Neural cell (in vitro differentiated cells): Measurements from ENCODE around the gene CRYZL1. TPM values are rescaled to one million over a fixed set of nuclear protein-coding genes. Genes with fewer than 3 reads are reported as not detected.

Experiments used
- H2AFZ ChIP-seq: fragments of 200-600, 300-800 bp; sonication (generic), shearing (Covaris generic); 2 replicates; pipeline ENCODE4 v1.6.0; 2014; ENCODE audit warnings: low read depth, mild to moderate bottlenecking, antibody characterized with exemption, low read length, moderate library complexity
- H3F3A ChIP-seq: fragments of 200-600 bp; shearing (Covaris generic); 2 replicates; pipeline ENCODE4 v1.6.1; 2016; ENCODE audit warnings: mild to moderate bottlenecking, moderate library complexity, mixed read lengths, antibody characterized with exemption, low read length; ENCODE audit not compliant: insufficient read depth, poor library complexity, severe bottlenecking
- H3K27ac ChIP-seq: fragments of 200-600, 300-800 bp; sonication (generic), shearing (Covaris generic); 2 replicates; pipeline ENCODE4 v1.5.1; 2014; ENCODE audit warnings: mild to moderate bottlenecking, low read length, moderate library complexity
- H3K27me3 ChIP-seq: fragments of 300-800, 200-600 bp; sonication (generic), shearing (Covaris generic); 2 replicates; pipeline ENCODE4 v1.6.0; 2014; ENCODE audit warnings: mild to moderate bottlenecking, low read depth, low read length, moderate library complexity; ENCODE audit not compliant: insufficient read depth
- H3K36me3 ChIP-seq: fragments of 300-800, 200-600 bp; sonication (generic), shearing (Covaris generic); 2 replicates; pipeline ENCODE4 v1.5.1; 2014; ENCODE audit warnings: mild to moderate bottlenecking, antibody characterized with exemption, low read length, moderate library complexity; ENCODE audit not compliant: insufficient read depth
- H3K4me2 ChIP-seq: fragments of 300-800, 200-600 bp; sonication (generic), shearing (Covaris generic); 2 replicates; pipeline ENCODE4 v1.6.0; 2014; ENCODE audit warnings: mild to moderate bottlenecking, low read length
- H3K4me3 ChIP-seq: fragments of 300-800, 200-600 bp; sonication (generic), shearing (Covaris generic); 2 replicates; pipeline ENCODE4 v1.5.1; 2014; ENCODE audit warnings: mild to moderate bottlenecking, low read length, moderate library complexity
- H3K79me2 ChIP-seq: fragments of 200-600 bp; shearing (Covaris generic); replicated peaks from 2 replicates; pipeline ENCODE4 v1.6.0; 2014; ENCODE audit warnings: mild to moderate bottlenecking, low read length, moderate library complexity; ENCODE audit not compliant: insufficient read depth
- H3K9ac ChIP-seq: fragments of 300-800, 200-600 bp; sonication (generic), shearing (Covaris generic); 2 replicates; pipeline ENCODE4 v1.6.1; 2016; ENCODE audit warnings: mild to moderate bottlenecking, low read length, mixed read lengths
- H3K9me2 ChIP-seq: fragments of 200-600 bp; shearing (Covaris generic); 2 replicates; pipeline ENCODE4 v1.6.1; 2016; ENCODE audit warnings: mild to moderate bottlenecking, low read length, mixed read lengths; ENCODE audit not compliant: insufficient read depth
- H3K9me3 ChIP-seq: fragments of 200-600, 300-800 bp; sonication (generic), shearing (Covaris generic); 2 replicates; pipeline ENCODE4 v1.6.1; 2016; ENCODE audit warnings: mild to moderate bottlenecking, mixed run types, low read length, moderate library complexity, mixed read lengths
- H4K20me1 ChIP-seq: fragments of 200-600 bp; shearing (Covaris generic); 2 replicates; pipeline ENCODE4 v1.6.1; 2016; ENCODE audit warnings: mild to moderate bottlenecking, mixed run types; ENCODE audit not compliant: insufficient read depth
- CTCF ChIP-seq: fragments of 450-650 bp; IDR thresholded peaks from 2 replicates; pipeline ENCODE4 v1.5.1; 2014; ENCODE audit warnings: antibody characterized with exemption, mild to moderate bottlenecking, moderate library complexity; ENCODE audit not compliant: poor library complexity, severe bottlenecking
- EP300 ChIP-seq: fragments of 450-650 bp; conservative IDR thresholded peaks from 2 replicates; pipeline ENCODE4 v1.6.1; 2014; ENCODE audit warnings: antibody characterized with exemption, mild to moderate bottlenecking, moderate library complexity; ENCODE audit not compliant: poor library complexity, severe bottlenecking
- EZH2 ChIP-seq: fragments of 200-600, 300-800 bp; shearing (Covaris generic), sonication (generic); IDR thresholded peaks from 2 replicates; pipeline ENCODE4 v1.6.1; 2014; ENCODE audit warnings: antibody characterized with exemption, low read length, borderline replicate concordance, mild to moderate bottlenecking; ENCODE audit not compliant: insufficient read depth, poor library complexity, severe bottlenecking
- MXI1 ChIP-seq: fragments of 450-650 bp; conservative IDR thresholded peaks from 2 replicates; pipeline ENCODE4 v1.6.1; 2014; ENCODE audit warnings: antibody characterized with exemption, mild to moderate bottlenecking; ENCODE audit not compliant: poor library complexity, severe bottlenecking
- POLR2AphosphoS5 ChIP-seq: IDR thresholded peaks from 2 replicates; pipeline ENCODE4 v1.6.1; 2012
- RAD21 ChIP-seq: fragments of 450-650 bp; conservative IDR thresholded peaks from 2 replicates; pipeline ENCODE4 v1.6.1; 2014; ENCODE audit warnings: antibody characterized with exemption, mild to moderate bottlenecking, moderate library complexity
- REST ChIP-seq: IDR thresholded peaks from 2 replicates; pipeline ENCODE4 v1.6.1; 2012; ENCODE audit warnings: borderline replicate concordance
- SMC3 ChIP-seq: fragments of 450-650 bp; conservative IDR thresholded peaks from 2 replicates; pipeline ENCODE4 v1.6.1; 2014; ENCODE audit warnings: antibody characterized with exemption, mild to moderate bottlenecking, moderate library complexity; ENCODE audit not compliant: poor library complexity
- TAF1 ChIP-seq: IDR thresholded peaks from 2 replicates; pipeline ENCODE4 v1.6.1; 2012; ENCODE audit warnings: low read depth
- polyA plus RNA-seq: library from polyadenylated mRNA; depleted of rRNA; stranded (reverse); fragments of >200 nt; gene quantifications from 2 replicates; pipeline ENCODE4 v1.2.3, GENCODE V29; 2014

The CRYZL1 gene
- polyA plus RNA-seq, 1 donor from 2014 or later: 54.3 TPM

GRCh38 chr21:33660406-33660805 is 18.9 kb upstream of the CRYZL1 start:
- H3K79me2 ChIP-seq: peaks cover 71% of the 10 kb centered on the region
- no peak overlapping the region for H3K4me3 ChIP-seq
- H3K9ac ChIP-seq: no peak overlapping the region
- no peak for TF ChIP-seq TAF1
- no peak for TF ChIP-seq SMC3
- TF ChIP-seq CTCF: no peak
- TF ChIP-seq MXI1: no peak
- no peak for TF ChIP-seq POLR2AphosphoS5
- TF ChIP-seq REST: no peak
- no peak for TF ChIP-seq EP300
- H3K36me3 ChIP-seq: no peaks in the 10 kb centered on the region
- no peaks in the 10 kb centered on the region for H3F3A ChIP-seq
- H3K9me3 ChIP-seq: no peaks in the 10 kb centered on the region
- H3K27me3 ChIP-seq: no peaks in the 10 kb centered on the region
- H4K20me1 ChIP-seq: no peaks in the 10 kb centered on the region
- H3K4me2 ChIP-seq: no peak overlapping the region
- no peak overlapping the region for H3K27ac ChIP-seq
- no peaks in the 10 kb centered on the region for H3K9me2 ChIP-seq
- no peak overlapping the region for H2AFZ ChIP-seq

- H3K27me3 ChIP-seq: no peaks in the 10 kb centered on the region
- H3K4me3 ChIP-seq: no peak overlapping the region
- H3K9ac ChIP-seq: no peak overlapping the region
- no peak overlapping the region for H3K4me2 ChIP-seq
- no peak overlapping the region for H3K27ac ChIP-seq
- H3K36me3 ChIP-seq: no peaks in the 10 kb centered on the region
- peaks cover 77% of the 10 kb centered on the region for H3K79me2 ChIP-seq
- TF ChIP-seq TAF1: no peak
- no peaks in the 10 kb centered on the region for H3F3A ChIP-seq
- H2AFZ ChIP-seq: no peak overlapping the region
- no peaks in the 10 kb centered on the region for H3K9me3 ChIP-seq
- H3K9me2 ChIP-seq: no peaks in the 10 kb centered on the region
- no peaks in the 10 kb centered on the region for H4K20me1 ChIP-seq
Measured at GRCh38 chr21:33659568-33659949, 18.0 kb upstream of the CRYZL1 start.

- no peaks in the 10 kb centered on the region for H3K9me2 ChIP-seq
- H3F3A ChIP-seq: no peaks in the 10 kb centered on the region
- H4K20me1 ChIP-seq: no peaks in the 10 kb centered on the region
- H3K4me3 ChIP-seq: no peak overlapping the region
- peaks cover 77% of the 10 kb centered on the region for H3K79me2 ChIP-seq
- H3K27ac ChIP-seq: no peak overlapping the region
- H2AFZ ChIP-seq: no peak overlapping the region
- no peak overlapping the region for H3K4me2 ChIP-seq
- TF ChIP-seq TAF1 (no peak), EZH2 (no peak), RAD21 (no peak), EP300 (no peak), MXI1 (no peak)
- no peaks in the 10 kb centered on the region for H3K9me3 ChIP-seq
- H3K36me3 ChIP-seq: no peaks in the 10 kb centered on the region
- H3K9ac ChIP-seq: no peak overlapping the region
- no peaks in the 10 kb centered on the region for H3K27me3 ChIP-seq
Measured at GRCh38 chr21:33658919-33659567, 17.5 kb upstream of the CRYZL1 start.
